ENCODE data around the gene SORL1. TPM values are rescaled to one million over a fixed set of nuclear protein-coding genes. Genes with fewer than 3 reads are reported as not detected.

SORL1 gene
- total RNA-seq, 2 experiments from 2014 or later, result 228 to 411 TPM

- intact Hi-C loops (cut with micrococcal nuclease; ENCODE audit: unreplicated experiment), result no loop called here
- Histone ChIP-seq H3K36me3 (ENCODE audit: insufficient read depth, low read length) (peaks cover 100% of the 10 kb centered on the region), H3K4me1 (ENCODE audit: insufficient read depth, low read length, poor library complexity, severe bottlenecking) (peaks cover 13% of the 10 kb centered on the region), H2AFZ (ENCODE audit: low read length) (no peak overlapping the region), H3K79me2 (ENCODE audit: insufficient read depth, low read depth, low read length) (peaks cover 43% of the 10 kb centered on the region; the same call in 1 of the 2 replicates), H3K27ac (ENCODE audit: low read depth, low read length, poor library complexity, severe bottlenecking) (peak overlapping the region; percentile 14), H3K4me2 (ENCODE audit: low read length) (no peak overlapping the region), H3K9me3 (ENCODE audit: low read length) (peaks cover 6% of the 10 kb centered on the region), H3K9me2 (ENCODE audit: insufficient read depth, low read length) (no peaks in the 10 kb centered on the region), H3K4me3 (ENCODE audit: low read depth, low read length, poor library complexity, severe bottlenecking) (no peak overlapping the region), H4K20me1 (ENCODE audit: insufficient read depth, low read length) (no peaks in the 10 kb centered on the region)
- ChIA-PET CTCF (ENCODE audit: unreplicated experiment) (interaction anchor here (0.7 to 1.2 kb wide), 2 partner anchors 12 to 114 kb away, joined by 3 read pairs; no protein-coding TSS in a partner anchor), POLR2A (interaction anchor here (0.6 to 2.7 kb wide), 5 partner anchors 10 to 128 kb away, joined by 3 to 11 read pairs (median 3); no protein-coding TSS in a partner anchor)
- no peak for DNase-seq (ENCODE audit: low spot score)
- BruUV-seq (replicated peaks), result no TSS peak
- TF ChIP-seq EZH2phosphoT487 (IDR thresholded peaks at IDR 0.05; ENCODE audit: borderline replicate concordance, low read depth, low read length) (no peak), CTCF (conservative IDR thresholded peaks at IDR 0.05; ENCODE audit: low read length) (no peak)
These were observed 68.4 kb downstream of the SORL1 start for GRCh38 chr11:121520243-121521144.

- DNase-seq (ENCODE audit: low spot score), result no peak
These were observed 69.3 kb downstream of the SORL1 start for GRCh38 chr11:121521145-121522042.

More at GRCh38 chr11:121521145-121522042, 69.3 kb downstream of the SORL1 start:
- intact Hi-C loops (cut with micrococcal nuclease; ENCODE audit: unreplicated experiment), result no loop called here
- Histone ChIP-seq H4K20me1 (ENCODE audit: insufficient read depth, low read length) (no peaks in the 10 kb centered on the region), H3K4me3 (ENCODE audit: low read depth, low read length, poor library complexity, severe bottlenecking) (no peak overlapping the region), H2AFZ (ENCODE audit: low read length) (no peak overlapping the region), H3K27ac (ENCODE audit: low read depth, low read length, poor library complexity, severe bottlenecking) (peak overlapping the region; percentile 14), H3K9me3 (ENCODE audit: low read length) (peaks cover 8% of the 10 kb centered on the region), H3K79me2 (ENCODE audit: insufficient read depth, low read depth, low read length) (peaks cover 44% of the 10 kb centered on the region; the same call in 1 of the 2 replicates), H3K4me1 (ENCODE audit: insufficient read depth, low read length, poor library complexity, severe bottlenecking) (peaks cover 13% of the 10 kb centered on the region), H3K9me2 (ENCODE audit: insufficient read depth, low read length) (no peaks in the 10 kb centered on the region), H3K36me3 (ENCODE audit: insufficient read depth, low read length) (peaks cover 100% of the 10 kb centered on the region), H3K4me2 (ENCODE audit: low read length) (no peak overlapping the region)
- POLR2A ChIA-PET, result interaction anchor here (0.6 to 1.0 kb wide), 2 partner anchors 9 to 36 kb away, joined by 3 read pairs; no protein-coding TSS in a partner anchor
- CTCF ChIA-PET (ENCODE audit: unreplicated experiment), result no interaction called here
- TF ChIP-seq CTCF (conservative IDR thresholded peaks at IDR 0.05; ENCODE audit: low read length) (no peak), EZH2phosphoT487 (IDR thresholded peaks at IDR 0.05; ENCODE audit: borderline replicate concordance, low read depth, low read length) (no peak)
- no TSS peak for BruUV-seq (replicated peaks)

Measured in OCI-LY7 (cell line).